ENCODE data around the gene NINJ2. TPM values are rescaled to one million over a fixed set of nuclear protein-coding genes. Genes with fewer than 3 reads are reported as not detected.

NINJ2 gene
- total RNA-seq, 2 donors from 2014 or later = 5.2 to 7.0 TPM

DNA sequence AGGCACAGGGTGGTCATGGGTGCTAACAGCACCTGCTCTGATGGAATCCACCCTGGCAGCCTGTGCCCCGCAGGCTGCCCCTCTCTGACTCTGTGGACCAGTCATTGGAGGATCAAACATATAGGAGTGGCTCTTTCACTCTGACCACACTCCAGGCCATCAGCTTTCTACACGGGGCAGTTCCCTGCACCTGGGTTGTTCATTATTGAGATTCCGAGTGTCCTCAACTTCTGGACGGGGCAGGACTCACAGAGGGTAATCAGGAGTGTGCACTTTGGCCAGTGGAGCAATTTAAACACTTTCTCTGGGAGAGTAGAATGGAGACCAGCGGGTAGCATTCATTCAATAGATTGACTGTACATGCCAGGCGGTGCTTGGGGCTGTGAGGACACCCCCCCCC, 94.8 kb downstream of the NINJ2 start:
- DNase-seq = no peak
- intact Hi-C loops (cut with DNase I) = loop anchor here (5.0 to 10.0 kb wide), 5 partner anchors 246 to 1006 kb away; partner anchors contain the start of gene RAD52 (in 1 of the 2)
- ATAC-seq = no peak

DNA sequence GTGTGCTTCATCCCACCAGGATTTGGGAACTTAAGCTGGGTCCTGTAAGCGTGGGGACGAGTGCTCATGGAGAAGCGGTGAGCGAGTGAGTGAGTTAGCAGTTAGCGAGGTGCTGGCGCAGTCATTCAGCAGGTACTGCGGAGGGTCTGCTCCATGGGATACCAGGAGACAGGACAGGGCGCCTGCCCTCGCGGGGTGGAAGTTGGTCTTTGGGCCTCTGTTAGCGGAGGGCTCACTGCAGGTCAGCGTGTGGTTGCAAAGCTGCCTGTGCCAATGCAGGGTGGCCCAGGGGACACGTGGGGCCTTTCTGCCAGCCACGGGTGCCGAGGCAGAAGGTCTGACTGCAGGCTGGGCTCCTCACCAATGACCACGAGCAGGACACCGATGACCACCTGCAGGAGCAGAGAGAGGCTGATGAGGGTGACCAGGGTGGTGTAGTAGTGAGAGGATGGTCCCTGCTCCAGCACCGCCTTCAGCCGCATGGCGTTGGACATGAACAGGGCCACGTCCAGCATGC, 97.6 kb downstream of the NINJ2 start:
- DNase-seq = no peak
- intact Hi-C loops (cut with DNase I) = loop anchor here (5.0 to 10.0 kb wide), 5 partner anchors 249 to 1009 kb away; partner anchors contain the start of gene RAD52 (in 1 of the 2)

DNA sequence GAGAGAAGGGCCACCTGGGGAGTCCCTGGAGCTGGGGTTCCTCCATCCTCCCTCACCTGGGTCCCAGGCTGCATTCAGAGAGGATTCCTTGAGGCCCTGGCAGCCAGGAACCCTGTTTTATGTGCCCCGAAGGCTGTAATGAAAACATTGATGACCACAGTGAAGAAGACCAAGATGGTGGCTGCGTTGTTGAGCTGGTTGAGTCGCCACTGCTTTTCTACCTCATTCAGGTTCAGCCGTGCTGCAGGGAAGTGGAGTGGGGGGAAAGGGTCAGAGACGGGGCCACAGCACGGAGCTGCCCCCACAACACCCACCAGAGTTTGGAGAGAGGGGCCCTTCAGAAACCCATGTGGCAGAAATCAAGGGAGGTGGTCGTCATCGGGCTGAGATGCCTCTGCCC, 98.1 kb downstream of the NINJ2 start:
- intact Hi-C loops (cut with DNase I) = loop anchor here (5.0 to 10.0 kb wide), 5 partner anchors 250 to 1010 kb away; partner anchors contain the start of gene RAD52 (in 1 of the 2)
- ATAC-seq (no peak), DNase-seq (no peak)

More for the DNA sequence above, 97.6 kb downstream of the NINJ2 start:
- ATAC-seq = no peak

DNA sequence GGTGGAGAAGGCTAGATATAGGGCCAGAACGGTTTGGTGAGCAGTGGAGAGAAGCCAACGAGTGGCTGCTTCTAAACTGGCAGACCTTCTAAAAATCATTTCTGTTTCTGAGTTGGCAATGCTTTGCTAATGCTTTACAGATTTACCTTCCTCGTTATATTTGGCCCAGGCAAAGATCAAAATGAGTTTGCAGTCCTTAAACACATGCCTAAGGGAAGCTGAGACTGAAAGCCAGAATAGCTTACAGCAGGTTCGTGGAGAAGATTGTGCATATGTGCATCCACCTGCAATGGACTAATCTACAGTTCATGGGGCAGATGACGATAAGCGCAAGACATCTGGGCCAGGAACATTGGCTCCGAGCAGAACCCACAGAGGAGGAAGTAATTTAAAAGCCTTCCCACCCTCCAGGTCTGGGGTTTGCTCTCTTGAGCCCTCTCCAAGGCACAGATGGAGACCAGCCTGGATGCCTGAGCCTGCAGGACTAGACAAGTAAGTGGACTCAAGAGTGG, 99.4 kb downstream of the NINJ2 start:
- ATAC-seq (no peak), DNase-seq (no peak)
- intact Hi-C loops (cut with DNase I) = loop anchor here (10.0 kb wide), 3 partner anchors 251 to 1011 kb away; partner anchors contain the start of gene RAD52 (in 1 of the 2)

DNA sequence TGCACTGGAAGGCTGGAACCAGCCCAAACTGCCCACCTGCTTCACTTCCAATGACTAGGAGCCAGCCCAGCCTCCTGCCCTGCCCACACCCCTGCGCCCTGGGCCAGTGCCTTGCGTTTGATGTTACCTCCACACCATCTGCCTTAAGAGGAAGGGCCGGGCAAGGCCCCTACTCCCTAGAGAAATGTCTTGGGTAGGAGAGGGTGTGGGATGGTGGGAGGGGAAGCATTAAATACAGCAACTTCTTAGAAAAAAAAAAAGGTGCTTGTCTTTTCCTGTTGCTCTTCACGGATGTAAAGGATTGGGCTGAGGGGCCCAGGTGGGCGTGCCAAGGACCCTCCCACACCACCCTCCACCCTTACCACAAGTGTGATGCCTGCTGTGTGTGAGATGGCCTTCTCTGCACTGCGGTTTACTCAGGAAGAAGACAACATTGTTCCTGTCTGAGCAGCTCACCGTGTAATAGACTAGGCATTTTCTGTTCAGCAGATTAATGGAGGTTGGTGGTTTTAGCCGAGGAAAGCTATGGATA, 99.9 kb downstream of the NINJ2 start:
- ATAC-seq (peak in 1 of 2 donors; percentile 39), DNase-seq (no peak)
- intact Hi-C loops (cut with DNase I) = loop anchor here (10.0 kb wide), 3 partner anchors 251 to 1011 kb away; partner anchors contain the start of gene RAD52 (in 1 of the 2)

DNA sequence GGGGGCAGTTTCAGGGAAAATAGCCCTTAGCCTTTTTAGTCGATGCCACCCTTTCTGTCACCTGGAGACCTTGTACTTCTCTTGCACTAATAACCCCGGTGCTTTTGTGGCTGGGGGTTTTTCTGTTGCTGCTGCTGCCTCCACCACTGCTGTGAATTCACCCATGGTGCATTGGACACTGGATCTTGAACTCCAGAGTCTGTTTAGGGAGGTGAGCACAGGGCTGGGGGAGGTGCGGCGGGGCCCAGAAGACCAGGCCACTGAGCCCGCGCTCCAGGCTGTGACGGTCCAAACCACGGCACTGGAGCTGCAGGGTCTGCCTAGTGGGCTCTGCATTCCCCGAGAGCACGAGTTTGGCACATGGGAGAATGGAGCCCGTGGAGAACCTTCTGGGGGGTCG, 100.6 kb downstream of the NINJ2 start:
- intact Hi-C loops (cut with DNase I) = loop anchor here (10.0 kb wide), 3 partner anchors 252 to 1012 kb away; partner anchors contain the start of gene RAD52 (in 1 of the 2)
- no peak for DNase-seq
- ATAC-seq = no peak

DNA sequence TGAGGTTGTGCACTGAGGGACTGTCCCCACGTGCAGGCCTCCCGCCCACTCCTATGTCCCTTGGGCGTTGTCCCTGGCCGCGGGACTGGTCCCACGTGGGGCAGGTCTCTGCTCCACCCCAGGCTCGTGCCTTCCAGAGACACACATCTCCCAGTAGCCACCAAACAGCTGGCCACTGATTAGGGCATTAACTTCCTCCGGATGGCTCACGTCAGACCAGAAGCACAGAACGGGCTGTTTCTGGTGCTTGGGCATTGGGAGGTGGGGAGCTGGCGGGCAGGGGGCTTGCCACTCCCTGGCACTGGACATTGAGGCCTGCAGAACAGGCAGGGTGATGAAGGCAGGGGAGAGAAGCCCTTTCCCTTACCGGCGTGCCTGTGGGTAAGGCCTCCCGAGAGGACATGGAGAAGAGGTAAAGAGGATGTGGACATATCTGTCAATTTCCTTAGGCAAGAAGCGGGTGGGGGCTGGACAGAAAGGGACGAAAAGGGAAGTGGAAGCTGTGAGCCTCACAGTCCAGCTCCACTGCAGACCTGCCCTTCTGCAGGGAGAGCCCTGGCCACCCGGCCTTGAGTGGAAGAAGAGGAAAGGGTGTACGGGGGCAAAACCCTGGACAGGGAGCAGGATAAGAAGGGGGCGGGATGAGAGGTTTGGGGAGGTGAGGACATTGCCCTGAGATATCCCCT, 101.2 kb downstream of the NINJ2 start:
- ATAC-seq (peak; percentile 38 to 62), DNase-seq (peak; percentile 71)
- intact Hi-C loops (cut with DNase I) = loop anchor here (10.0 kb wide), 3 partner anchors 253 to 1013 kb away; partner anchors contain the start of gene RAD52 (in 1 of the 2)

DNA sequence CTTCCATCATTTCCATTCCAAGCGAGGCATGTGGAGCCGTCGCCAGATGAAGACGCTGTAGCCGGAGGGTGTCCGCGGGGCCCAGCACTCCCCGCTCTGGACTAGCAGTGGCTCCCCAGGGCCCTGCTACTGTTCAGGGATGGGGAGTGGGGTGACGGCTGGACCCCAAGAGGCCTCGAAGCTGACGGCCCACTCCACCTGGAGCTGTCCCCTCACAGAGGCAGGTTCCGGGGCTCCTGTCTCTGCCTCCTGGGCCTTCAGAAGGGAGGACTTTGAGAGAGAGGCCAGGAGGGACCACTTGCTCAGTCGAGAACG, 101.9 kb downstream of the NINJ2 start:
- ATAC-seq (no peak), DNase-seq (no peak)
- intact Hi-C loops (cut with DNase I) = loop anchor here (10.0 kb wide), 3 partner anchors 253 to 1013 kb away; partner anchors contain the start of gene RAD52 (in 1 of the 2)

DNA sequence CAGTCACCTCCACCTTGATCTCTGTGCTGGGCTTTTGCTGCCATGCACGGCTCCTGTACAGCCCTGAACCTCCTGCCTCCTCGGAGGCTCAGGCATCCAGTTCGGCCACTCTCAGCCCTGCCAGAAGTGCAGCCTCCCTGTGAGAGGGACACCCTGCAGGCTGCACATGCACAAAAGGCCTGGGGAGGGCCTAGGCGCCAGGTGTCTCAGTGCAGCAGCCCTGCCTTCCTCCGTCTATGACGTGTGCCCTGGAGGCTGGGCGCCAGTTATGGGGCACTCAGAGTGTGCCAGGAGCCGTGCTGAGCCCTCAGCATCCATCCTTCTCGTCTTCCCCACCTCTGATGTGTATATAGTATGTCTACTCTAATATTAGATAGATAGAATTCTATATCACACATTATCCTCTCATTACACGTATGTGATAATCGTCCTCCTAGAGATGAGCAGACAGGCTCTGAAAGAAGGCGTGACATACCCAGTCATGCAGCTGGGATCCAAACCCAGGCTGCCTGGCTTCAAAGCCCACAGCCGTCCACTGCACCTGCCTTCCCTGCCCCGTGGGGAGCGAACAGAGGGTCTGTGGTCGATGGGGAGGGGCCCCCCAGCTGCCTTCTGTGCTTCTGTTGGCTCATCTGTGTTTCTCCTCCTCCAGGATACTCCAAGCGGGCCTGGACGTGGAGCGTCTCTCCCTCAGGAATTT, 102.4 kb downstream of the NINJ2 start:
- ATAC-seq (no peak), DNase-seq (no peak)
- intact Hi-C loops (cut with DNase I) = loop anchor here (10.0 kb wide), 3 partner anchors 254 to 1014 kb away; partner anchors contain the start of gene RAD52 (in 1 of the 2)

DNA sequence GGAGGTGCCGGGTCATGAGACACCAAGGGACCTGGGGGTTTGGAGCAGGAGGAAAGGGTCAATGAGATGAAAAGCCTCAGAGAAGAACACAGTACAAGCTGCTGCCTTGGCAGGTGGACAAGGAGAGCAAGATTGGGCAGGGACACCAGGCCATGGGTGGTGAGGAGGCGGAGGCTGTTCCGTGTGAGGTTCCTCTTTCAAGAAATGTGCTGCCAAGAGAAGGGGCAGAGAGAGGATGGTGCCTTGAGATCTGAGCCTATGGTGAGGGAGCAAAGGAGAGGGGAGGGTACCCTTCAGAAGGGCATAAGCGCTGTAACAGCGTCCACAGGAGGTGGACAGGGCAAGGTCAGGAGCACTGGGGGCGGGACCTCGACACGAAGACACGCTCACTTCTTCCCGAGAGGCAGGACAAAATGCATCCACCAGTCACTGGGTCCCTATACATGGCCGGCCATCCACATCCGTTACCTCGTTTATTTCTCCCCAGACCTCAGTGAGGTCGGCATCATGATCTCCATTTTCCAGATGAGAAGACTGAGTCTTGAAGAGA, 103.3 kb downstream of the NINJ2 start:
- intact Hi-C loops (cut with DNase I) = loop anchor here (10.0 kb wide), 3 partner anchors 255 to 1015 kb away; partner anchors contain the start of gene RAD52 (in 1 of the 2)
- DNase-seq (no peak), ATAC-seq (no peak)

DNA sequence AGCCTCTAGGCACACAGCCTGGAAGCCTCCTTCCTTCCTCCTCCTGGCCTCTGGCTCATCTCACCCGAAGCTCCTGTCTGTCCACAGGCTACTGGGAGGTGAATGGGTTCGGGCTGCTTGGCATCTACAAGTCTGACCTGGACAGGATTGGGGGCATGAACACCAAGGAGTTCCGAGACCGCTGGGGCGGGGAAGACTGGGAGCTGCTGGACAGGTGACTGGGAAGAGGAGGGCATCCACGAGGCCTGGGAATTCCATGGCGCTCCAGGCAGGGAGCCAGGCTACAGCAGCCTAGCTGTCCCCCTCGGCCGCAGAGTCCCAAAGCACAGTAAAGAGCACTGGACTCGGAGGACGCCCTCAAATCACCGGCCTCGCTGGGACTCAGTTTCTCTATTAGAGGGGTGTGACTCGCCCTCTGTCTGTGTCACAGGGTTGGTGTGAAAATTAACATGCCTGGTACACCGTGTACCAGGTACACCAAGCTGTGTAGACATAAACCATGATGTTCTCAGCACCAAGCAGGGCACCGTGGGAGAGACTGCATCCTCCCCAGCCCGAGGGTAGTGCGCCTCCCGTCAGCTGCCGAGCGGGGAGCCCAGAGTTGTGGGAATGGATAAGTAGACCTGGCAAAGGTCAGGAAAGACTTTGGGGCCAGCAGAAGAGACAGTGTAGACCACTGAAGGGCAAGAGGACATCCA, 103.9 kb downstream of the NINJ2 start:
- intact Hi-C loops (cut with DNase I) = no loop called here
- no peak for DNase-seq
- no peak for ATAC-seq

DNA sequence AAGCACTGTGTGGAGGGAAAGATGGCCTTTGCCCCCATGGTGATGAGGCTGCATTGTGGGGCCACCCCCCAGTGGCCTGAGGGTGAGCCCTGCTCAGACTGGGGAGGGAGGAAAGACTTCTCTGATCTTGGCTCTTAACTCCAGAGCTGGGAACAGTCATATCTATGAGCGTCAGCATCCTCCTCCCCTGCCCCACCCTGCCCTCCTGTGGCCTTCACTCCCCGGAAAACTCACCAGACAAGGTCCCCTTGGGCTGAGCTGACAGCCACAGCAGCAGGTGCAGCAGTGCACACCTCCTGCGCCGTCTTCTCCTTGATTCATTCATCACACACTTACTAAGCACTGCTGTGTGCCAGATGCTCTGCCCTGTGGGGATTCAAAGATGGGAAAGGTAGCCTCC, 104.7 kb downstream of the NINJ2 start:
- no peak for ATAC-seq
- intact Hi-C loops (cut with DNase I) = no loop called here
- no peak for DNase-seq

DNA sequence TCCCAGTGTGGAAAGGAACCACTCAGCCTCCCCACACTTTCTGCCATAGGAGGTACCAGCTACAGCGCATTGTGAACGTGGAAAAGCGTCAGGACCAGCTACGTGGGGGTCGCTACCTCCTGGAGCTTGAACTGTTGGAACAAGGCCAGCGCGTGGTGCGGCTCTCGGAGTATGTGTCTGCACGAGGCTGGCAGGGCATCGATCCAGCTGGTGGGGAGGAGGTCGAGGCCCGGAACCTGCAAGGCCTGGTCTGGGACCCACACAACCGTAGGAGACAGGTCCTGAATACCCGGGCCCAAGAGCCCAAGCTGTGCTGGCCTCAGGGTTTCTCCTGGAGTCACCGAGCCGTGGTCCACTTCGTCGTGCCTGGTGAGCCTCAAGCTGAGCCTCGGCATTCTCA, 106.7 kb downstream of the NINJ2 start:
- ATAC-seq (no peak), DNase-seq (no peak)
- intact Hi-C loops (cut with DNase I) = no loop called here

DNA sequence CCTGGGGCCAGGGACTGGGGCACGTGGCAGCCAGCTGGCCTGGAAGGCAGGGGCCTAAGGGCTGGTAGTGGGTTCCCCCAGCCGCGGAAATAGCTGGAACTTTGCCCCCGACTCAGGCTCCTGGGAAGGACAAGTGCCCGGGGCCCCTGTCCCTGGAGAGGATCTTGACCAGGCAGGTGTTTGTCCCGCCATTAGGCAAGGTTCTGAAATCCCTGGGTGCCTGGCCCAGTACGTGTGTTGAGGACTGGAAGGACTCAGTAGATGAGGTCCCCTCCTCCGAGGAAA, 109.3 kb downstream of the NINJ2 start:
- DNase-seq (no peak), ATAC-seq (no peak)
- intact Hi-C loops (cut with DNase I) = no loop called here

DNA sequence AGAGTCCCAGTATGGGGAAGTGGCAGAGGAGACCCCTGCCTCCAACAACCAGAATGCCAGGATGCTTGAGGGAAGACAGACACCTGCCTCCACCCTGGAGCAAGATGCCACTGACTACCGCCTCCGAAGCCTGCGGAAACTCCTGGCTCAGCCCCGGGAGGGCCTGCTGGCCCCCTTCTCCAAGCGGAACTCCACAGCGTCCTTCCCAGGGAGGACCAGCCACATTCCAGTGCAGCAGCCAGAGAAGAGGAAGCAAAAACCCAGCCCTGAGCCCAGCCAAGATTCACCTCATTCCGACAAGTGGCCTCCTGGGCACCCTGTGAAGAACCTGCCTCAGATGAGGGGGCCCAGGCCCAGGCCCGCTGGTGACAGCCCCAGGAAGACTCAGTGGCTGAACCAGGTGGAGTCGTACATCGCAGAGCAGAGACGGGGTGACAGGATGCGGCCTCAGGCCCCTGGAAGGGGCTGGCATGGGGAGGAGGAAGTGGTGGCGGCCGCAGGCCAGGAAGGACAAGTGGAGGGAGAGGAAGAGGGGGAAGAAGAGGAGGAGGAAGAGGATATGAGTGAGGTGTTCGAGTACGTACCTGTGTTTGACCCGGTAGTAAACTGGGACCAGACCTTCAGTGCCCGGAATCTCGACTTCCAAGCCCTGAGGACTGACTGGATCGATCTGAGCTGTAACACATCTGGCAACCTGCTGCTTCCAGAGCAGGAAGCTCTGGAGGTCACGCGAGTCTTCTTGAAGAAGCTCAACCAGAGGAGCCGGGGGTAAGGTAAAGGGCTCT, 109.8 kb downstream of the NINJ2 start:
- ATAC-seq (peak in 1 of 2 donors; percentile 9), DNase-seq (no peak)
- intact Hi-C loops (cut with DNase I) = no loop called here

DNA sequence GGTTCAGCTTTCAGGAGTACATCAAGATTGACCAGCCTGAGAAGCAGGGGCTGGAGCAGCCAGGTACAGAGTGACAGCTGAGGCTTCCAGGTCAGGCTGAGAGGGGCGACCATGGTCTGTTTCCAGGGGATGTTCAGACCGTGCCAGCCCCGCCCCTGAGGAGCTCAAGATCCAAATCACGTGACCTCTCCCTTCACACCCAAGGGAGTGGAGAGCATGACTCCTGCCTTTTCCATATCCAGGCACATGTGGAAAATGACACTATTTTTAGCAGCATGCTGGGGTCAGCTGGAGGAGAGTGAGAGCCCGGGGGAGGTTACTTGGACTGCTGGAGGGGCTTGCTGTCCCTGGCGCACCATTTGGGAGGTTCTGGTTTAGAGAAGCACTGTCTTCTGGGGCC, 110.8 kb downstream of the NINJ2 start:
- DNase-seq (no peak), ATAC-seq (peak; percentile 38 to 74)
- intact Hi-C loops (cut with DNase I) = no loop called here

DNA sequence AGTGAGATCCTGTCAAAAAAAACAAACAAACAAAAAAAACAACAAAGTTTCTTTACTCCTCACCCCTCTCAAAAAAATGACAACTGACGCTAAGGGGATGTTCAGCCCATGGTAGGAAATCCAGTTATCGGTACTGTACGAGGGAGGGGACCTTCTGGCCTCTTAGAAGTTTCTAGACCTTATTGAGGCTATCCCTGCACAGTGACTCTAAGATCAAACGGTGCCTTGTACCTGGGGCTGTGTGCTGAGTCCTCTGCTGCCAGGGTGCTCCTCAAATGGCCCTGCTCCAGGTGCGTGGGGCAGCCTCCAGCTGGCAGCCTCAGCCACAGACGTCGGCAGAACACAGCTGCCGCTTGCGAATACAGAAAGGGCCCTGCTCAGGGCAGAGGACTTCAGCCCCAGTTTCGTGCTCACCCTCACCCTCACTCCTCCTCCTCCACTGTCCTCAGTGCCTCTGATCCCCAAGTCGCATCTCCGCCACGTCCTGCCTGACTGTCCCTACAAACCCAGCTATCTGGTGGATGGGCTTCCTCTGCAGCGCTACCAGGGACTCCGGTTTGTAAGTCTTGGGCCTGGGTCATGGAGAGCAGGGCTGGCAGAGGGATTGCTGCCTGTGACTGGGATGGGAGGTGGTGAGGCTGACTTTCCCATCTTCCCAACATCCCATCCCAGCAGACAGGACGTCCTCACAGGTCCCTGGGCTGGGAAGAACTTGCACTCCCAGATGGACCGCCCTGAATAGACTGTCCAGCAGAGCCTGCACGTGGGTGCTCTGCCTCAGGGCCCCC, 112.6 kb downstream of the NINJ2 start:
- DNase-seq = no peak
- ATAC-seq = peak; percentile 9 to 41
- intact Hi-C loops (cut with DNase I) = no loop called here

Data from left cardiac atrium (tissue), 4 donors.